Liver (tissue), 3 donors: ENCODE results near the gene SOBP.

Experiments used
- TAF1 ChIP-seq: conservative IDR thresholded peaks from 2 replicates; pipeline ENCODE4 v1.6.1; 2016; ENCODE audit warnings: antibody characterized with exemption, mild to moderate bottlenecking
- TF ChIP-seq, protein P1 (sequence below): fragments of 150-350 bp; IDR thresholded peaks from 2 replicates; pipeline ENCODE4 v1.5.1; 2017; ENCODE audit warnings: improper control_type of control experiment, low read depth, low read length; ENCODE audit not compliant: missing input control
- TF ChIP-seq, protein P2 (sequence below): IDR thresholded peaks from 2 replicates; pipeline ENCODE4 v1.6.1; 2016; ENCODE audit warnings: antibody characterized with exemption, mild to moderate bottlenecking
- donor health status: healthy.
- donor health status: healthy.

DNA sequence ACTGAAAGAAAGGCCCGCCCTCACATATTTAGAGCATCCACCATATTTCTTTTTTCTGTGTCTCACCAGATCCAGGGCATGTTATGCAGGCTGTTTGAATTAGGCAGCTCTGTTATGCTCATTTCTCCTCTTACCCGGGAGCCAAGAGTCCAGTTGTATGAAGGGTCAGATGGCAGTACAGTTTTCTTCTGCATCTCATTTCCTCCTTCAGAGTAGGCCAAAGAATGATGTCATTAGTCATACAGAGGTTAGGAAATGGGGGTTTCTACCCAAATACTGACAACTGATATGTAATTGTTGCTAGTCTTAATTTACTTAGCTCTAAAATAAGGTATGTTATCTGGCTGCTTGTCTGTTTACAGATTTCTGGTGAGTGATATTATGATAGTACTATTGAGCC is 130.8 kb downstream of the SOBP start:
- TF ChIP-seq TAF1: no peak
- TF ChIP-seq, protein P1, sequence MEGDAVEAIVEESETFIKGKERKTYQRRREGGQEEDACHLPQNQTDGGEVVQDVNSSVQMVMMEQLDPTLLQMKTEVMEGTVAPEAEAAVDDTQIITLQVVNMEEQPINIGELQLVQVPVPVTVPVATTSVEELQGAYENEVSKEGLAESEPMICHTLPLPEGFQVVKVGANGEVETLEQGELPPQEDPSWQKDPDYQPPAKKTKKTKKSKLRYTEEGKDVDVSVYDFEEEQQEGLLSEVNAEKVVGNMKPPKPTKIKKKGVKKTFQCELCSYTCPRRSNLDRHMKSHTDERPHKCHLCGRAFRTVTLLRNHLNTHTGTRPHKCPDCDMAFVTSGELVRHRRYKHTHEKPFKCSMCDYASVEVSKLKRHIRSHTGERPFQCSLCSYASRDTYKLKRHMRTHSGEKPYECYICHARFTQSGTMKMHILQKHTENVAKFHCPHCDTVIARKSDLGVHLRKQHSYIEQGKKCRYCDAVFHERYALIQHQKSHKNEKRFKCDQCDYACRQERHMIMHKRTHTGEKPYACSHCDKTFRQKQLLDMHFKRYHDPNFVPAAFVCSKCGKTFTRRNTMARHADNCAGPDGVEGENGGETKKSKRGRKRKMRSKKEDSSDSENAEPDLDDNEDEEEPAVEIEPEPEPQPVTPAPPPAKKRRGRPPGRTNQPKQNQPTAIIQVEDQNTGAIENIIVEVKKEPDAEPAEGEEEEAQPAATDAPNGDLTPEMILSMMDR: no peak
- TF ChIP-seq, protein P2, sequence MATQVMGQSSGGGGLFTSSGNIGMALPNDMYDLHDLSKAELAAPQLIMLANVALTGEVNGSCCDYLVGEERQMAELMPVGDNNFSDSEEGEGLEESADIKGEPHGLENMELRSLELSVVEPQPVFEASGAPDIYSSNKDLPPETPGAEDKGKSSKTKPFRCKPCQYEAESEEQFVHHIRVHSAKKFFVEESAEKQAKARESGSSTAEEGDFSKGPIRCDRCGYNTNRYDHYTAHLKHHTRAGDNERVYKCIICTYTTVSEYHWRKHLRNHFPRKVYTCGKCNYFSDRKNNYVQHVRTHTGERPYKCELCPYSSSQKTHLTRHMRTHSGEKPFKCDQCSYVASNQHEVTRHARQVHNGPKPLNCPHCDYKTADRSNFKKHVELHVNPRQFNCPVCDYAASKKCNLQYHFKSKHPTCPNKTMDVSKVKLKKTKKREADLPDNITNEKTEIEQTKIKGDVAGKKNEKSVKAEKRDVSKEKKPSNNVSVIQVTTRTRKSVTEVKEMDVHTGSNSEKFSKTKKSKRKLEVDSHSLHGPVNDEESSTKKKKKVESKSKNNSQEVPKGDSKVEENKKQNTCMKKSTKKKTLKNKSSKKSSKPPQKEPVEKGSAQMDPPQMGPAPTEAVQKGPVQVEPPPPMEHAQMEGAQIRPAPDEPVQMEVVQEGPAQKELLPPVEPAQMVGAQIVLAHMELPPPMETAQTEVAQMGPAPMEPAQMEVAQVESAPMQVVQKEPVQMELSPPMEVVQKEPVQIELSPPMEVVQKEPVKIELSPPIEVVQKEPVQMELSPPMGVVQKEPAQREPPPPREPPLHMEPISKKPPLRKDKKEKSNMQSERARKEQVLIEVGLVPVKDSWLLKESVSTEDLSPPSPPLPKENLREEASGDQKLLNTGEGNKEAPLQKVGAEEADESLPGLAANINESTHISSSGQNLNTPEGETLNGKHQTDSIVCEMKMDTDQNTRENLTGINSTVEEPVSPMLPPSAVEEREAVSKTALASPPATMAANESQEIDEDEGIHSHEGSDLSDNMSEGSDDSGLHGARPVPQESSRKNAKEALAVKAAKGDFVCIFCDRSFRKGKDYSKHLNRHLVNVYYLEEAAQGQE: no peak
